AG10803 (cell line): Measurements from ENCODE around the gene RAB23.

Source experiments
- DNase-seq: peaks from one replicate; pipeline ENCODE4 v3.0.0; 2010; ENCODE audit warnings: low read depth
- H3K4me3 ChIP-seq: 2 replicates; pipeline ENCODE4 v1.5.1; 2011; ENCODE audit warnings: mild to moderate bottlenecking, low read length, control low read depth
- CTCF ChIP-seq: conservative IDR thresholded peaks from 2 replicates; pipeline ENCODE4 v1.5.1; 2011; ENCODE audit warnings: mild to moderate bottlenecking, low read length, control low read depth, inconsistent platforms

The RAB23 gene

GRCh38 chr6:57172136-57173055, 49.7 kb downstream of the RAB23 start, which contains the start of gene BAG2:
TSS of gene BAG2 (plus strand) at chr6:57172326. CDS start at chr6:57172698, 372 bp downstream.
- H3K4me3 ChIP-seq: peak within 1 kb of the TSS; percentile 92
- DNase-seq: peak; percentile 88
- no peak; the same call in 1 of the 2 replicates for TF ChIP-seq CTCF

GRCh38 chr6:57165080-57165479, 57.0 kb downstream of the RAB23 start:
- no peak overlapping the region for H3K4me3 ChIP-seq
- TF ChIP-seq CTCF: no peak
- no peak for DNase-seq

DNA sequence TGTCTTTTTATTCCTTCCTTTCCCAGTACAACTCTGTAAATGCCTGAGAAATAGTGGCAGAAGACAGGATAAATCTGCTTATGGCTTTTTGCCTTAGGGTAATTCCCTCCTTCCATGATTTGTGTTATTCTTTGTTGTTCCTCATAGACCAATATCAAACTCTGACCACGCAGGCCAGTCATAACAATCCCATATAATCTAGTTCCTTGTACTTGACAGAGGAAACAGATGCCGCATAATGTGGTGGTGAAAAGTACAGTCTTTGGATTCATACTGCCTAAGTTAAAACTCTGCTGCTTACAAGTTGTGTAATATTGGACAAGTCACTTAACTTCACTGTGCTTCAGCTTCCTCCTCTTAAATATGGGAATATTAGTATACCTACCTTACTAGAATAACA, 58.2 kb downstream of the RAB23 start:
- DNase-seq: no peak
- H3K4me3 ChIP-seq: no peak overlapping the region
- TF ChIP-seq CTCF: no peak

- H3K4me3 ChIP-seq: no peak overlapping the region
- TF ChIP-seq CTCF: no peak
- no peak for DNase-seq
These were observed 59.6 kb downstream of the RAB23 start for GRCh38 chr6:57162516-57162915.

DNA sequence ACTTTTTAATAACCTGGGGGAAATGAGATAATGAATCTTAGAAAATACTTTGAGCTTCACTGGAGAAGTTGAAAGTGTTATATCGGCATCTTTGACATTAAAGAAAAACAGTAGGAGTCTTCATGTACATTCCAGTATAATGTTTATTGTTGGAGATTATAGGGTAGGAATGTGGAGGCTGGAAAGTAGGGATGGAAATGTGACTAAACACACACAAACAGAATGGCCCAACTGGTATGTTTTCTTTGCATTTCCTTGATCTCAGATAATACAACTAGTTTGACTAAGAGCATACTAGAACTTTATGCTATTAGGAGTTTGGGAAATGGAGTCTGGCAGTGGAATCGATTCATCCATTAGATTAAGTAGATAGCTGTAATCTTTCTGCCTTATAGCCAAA, 60.1 kb downstream of the RAB23 start:
- H3K4me3 ChIP-seq: no peak overlapping the region
- DNase-seq: no peak
- TF ChIP-seq CTCF: no peak

DNA sequence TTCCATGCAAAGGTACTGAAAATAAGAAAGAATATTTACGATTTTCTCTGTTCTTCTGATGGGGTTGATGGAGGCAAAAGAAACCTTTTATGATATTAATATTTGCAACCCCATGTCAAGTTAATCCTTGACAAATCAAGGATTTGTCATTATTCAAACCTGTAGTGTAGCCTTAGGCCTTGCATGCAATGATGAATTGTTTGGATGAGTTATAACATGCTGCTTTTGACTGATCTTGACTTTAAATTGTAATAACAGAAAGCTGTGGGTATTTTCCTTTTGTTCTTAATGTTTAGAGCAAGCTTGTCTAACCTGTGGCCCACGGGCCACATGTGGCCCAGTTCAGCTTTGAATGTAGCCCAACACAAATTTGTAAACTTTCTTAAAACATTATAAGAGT, 63.0 kb downstream of the RAB23 start:
- no peak for DNase-seq
- no peak overlapping the region for H3K4me3 ChIP-seq
- TF ChIP-seq CTCF: no peak

- no peak for TF ChIP-seq CTCF
- H3K4me3 ChIP-seq: no peak overlapping the region
- no peak for DNase-seq
These were observed 63.4 kb downstream of the RAB23 start for GRCh38 chr6:57158658-57159057.
